ENCODE measurements around the gene RARB. TPM values are rescaled to one million over a fixed set of nuclear protein-coding genes. Genes with fewer than 3 reads are reported as not detected.

The RARB gene
- total RNA-seq, 1 experiment from 2014 or later = 31.3 TPM

DNA sequence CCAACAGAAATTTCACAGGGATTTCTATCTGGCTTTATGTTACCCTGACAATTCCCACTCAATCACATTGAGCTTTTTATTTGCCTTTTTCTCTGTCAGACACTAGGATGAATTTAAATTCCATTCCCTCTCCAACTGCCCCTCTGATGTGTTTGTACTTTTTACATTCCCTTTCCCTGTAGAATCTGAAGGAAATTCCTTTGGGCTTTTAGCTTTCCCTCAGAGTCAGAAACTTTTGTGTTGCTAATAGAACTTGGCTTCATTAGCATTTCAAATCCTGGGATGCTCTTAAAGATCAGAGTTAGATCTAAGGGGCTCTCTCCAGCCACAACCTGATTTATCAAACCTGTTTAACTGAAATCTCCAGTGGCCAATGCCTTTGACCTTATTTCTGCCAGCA lies 7.9 kb upstream of the RARB start:
- no TSS peak for BruUV-seq (replicated peaks)
- Mint-ChIP-seq H3K4me3 (ENCODE audit: low read depth, unreplicated experiment) (no peak overlapping the region), H3K4me1 (ENCODE audit: low read depth, unreplicated experiment) (peaks cover 40% of the 10 kb centered on the region), H3K9me3 (ENCODE audit: low read depth, unreplicated experiment) (peaks cover 2% of the 10 kb centered on the region), H3K27ac (ENCODE audit: unreplicated experiment) (peak overlapping the region; percentile 59), H3K27me3 (ENCODE audit: unreplicated experiment) (no peaks in the 10 kb centered on the region), H3K36me3 (ENCODE audit: insufficient read depth, unreplicated experiment) (peaks cover 4% of the 10 kb centered on the region)
- CTCF ChIA-PET = no interaction called here
- DNase-seq = no peak
- intact Hi-C loops (cut with micrococcal nuclease; ENCODE audit: unreplicated experiment) = no loop called here
- TF ChIP-seq, protein P1, sequence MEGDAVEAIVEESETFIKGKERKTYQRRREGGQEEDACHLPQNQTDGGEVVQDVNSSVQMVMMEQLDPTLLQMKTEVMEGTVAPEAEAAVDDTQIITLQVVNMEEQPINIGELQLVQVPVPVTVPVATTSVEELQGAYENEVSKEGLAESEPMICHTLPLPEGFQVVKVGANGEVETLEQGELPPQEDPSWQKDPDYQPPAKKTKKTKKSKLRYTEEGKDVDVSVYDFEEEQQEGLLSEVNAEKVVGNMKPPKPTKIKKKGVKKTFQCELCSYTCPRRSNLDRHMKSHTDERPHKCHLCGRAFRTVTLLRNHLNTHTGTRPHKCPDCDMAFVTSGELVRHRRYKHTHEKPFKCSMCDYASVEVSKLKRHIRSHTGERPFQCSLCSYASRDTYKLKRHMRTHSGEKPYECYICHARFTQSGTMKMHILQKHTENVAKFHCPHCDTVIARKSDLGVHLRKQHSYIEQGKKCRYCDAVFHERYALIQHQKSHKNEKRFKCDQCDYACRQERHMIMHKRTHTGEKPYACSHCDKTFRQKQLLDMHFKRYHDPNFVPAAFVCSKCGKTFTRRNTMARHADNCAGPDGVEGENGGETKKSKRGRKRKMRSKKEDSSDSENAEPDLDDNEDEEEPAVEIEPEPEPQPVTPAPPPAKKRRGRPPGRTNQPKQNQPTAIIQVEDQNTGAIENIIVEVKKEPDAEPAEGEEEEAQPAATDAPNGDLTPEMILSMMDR (IDR thresholded peaks at IDR 0.05; ENCODE audit: unreplicated experiment) = no peak

DNA sequence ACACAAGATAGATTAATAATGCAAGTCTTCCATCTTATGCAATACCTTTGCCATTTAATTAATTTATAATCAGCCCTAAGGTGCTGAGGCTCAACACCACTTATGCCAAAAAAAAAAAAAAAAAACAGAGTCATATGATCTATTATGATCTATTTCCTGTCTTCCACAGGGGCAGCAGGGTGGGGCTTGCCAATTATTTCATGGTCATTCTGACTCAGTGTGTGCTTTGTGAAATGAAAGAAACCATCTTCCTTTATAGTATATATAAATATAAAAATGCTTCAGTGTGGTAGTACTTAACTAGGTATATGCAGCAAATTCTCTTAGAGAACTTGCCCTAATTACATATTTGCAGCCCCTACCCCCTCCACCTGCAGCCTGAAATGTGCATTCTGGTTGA lies 7.2 kb upstream of the RARB start:
- TF ChIP-seq, protein P1 (IDR thresholded peaks at IDR 0.05; ENCODE audit: unreplicated experiment) = no peak
- Mint-ChIP-seq H3K4me1 (ENCODE audit: low read depth, unreplicated experiment) (peaks cover 46% of the 10 kb centered on the region), H3K27me3 (ENCODE audit: unreplicated experiment) (no peaks in the 10 kb centered on the region), H3K36me3 (ENCODE audit: insufficient read depth, unreplicated experiment) (peaks cover 5% of the 10 kb centered on the region), H3K4me3 (ENCODE audit: low read depth, unreplicated experiment) (no peak overlapping the region), H3K27ac (ENCODE audit: unreplicated experiment) (peak overlapping the region; percentile 59), H3K9me3 (ENCODE audit: low read depth, unreplicated experiment) (peaks cover 2% of the 10 kb centered on the region)
- CTCF ChIA-PET = no interaction called here
- BruUV-seq (replicated peaks) = no TSS peak
- intact Hi-C loops (cut with micrococcal nuclease; ENCODE audit: unreplicated experiment) = no loop called here
- DNase-seq = no peak

DNA sequence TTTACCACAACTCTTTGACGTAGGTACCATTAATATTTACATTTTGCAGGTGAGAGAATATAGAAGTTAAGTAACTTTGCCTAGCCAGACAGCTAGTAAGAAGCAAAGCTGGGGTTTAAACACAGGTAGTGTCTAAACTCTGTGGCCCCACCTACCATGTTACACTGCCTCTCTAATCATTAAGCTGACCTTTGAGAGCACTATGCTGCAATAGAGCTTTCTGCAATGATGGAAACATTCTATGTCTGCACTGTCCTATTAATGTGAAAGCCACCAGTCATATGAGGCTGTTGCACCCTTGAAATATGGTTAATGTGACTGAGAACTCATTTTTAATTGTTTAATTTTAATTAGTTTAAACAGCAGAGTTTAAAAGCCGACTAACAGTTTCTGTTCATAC lies 6.3 kb upstream of the RARB start:
- Mint-ChIP-seq H3K27me3 (ENCODE audit: unreplicated experiment) (no peaks in the 10 kb centered on the region), H3K36me3 (ENCODE audit: insufficient read depth, unreplicated experiment) (peaks cover 13% of the 10 kb centered on the region), H3K4me1 (ENCODE audit: low read depth, unreplicated experiment) (peaks cover 54% of the 10 kb centered on the region), H3K9me3 (ENCODE audit: low read depth, unreplicated experiment) (peaks cover 2% of the 10 kb centered on the region), H3K27ac (ENCODE audit: unreplicated experiment) (no peak overlapping the region), H3K4me3 (ENCODE audit: low read depth, unreplicated experiment) (no peak overlapping the region)
- TF ChIP-seq, protein P1 (IDR thresholded peaks at IDR 0.05; ENCODE audit: unreplicated experiment) = no peak
- intact Hi-C loops (cut with micrococcal nuclease; ENCODE audit: unreplicated experiment) = no loop called here
- CTCF ChIA-PET = interaction anchor here (0.9 to 1.0 kb wide), 2 partner anchors 97 to 126 kb away, joined by 3 to 4 read pairs; no protein-coding TSS in a partner anchor
- no TSS peak for BruUV-seq (replicated peaks)
- peak; percentile 43 for DNase-seq

DNA sequence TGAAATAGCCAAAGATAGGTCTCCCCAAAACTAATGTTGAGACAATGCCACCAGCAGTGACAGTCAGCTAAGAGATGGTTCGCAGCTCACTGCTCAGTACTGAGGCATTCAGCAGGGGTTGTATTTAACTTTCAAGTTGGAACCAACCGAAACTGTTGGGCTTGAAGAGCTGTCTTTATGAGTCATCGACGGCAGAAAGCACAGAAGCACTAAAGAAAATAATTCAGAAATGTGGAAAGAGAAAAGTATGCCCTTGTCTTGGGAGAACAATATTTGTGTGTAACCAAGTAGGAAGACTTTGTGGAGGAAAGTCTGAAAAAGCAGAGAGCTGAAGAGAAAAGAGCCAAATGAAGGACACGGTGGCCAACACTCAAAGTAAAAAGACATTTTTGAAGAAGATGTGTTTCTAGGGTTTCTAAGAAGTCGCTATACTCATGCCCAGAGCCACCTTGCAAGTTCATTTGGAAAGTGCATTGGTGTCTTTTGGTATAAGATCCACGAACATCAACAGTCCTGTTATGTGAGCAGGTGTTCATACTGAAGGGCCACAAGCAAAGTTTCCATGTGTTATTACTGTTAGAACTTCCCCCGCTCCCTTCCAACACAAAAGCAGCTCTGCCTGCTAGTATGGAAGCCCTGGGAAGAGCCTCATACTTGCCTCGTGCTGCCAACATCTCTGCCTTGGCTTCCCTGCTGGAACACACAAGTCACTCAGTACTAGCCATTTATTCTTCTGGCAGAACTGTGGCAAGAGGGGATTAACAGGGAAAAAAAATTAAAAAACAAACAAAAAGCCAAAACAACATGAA lies 4.1 kb upstream of the RARB start:
- intact Hi-C loops (cut with micrococcal nuclease; ENCODE audit: unreplicated experiment) = no loop called here
- TF ChIP-seq, protein P1 (IDR thresholded peaks at IDR 0.05; ENCODE audit: unreplicated experiment) = no peak
- Mint-ChIP-seq H3K9me3 (ENCODE audit: low read depth, unreplicated experiment) (peaks cover 2% of the 10 kb centered on the region), H3K4me3 (ENCODE audit: low read depth, unreplicated experiment) (peak overlapping the region; percentile 32), H3K27me3 (ENCODE audit: unreplicated experiment) (no peaks in the 10 kb centered on the region), H3K36me3 (ENCODE audit: insufficient read depth, unreplicated experiment) (peaks cover 36% of the 10 kb centered on the region), H3K4me1 (ENCODE audit: low read depth, unreplicated experiment) (peaks cover 59% of the 10 kb centered on the region), H3K27ac (ENCODE audit: unreplicated experiment) (peak overlapping the region; percentile 85)
- CTCF ChIA-PET = interaction anchor here (0.6 to 3.1 kb wide), 3 partner anchors 12 to 118 kb away, joined by 3 to 8 read pairs (median 4); no protein-coding TSS in a partner anchor
- BruUV-seq (replicated peaks) = no TSS peak
- no peak for DNase-seq
